ENCODE results near the gene AMHR2.

DNA sequence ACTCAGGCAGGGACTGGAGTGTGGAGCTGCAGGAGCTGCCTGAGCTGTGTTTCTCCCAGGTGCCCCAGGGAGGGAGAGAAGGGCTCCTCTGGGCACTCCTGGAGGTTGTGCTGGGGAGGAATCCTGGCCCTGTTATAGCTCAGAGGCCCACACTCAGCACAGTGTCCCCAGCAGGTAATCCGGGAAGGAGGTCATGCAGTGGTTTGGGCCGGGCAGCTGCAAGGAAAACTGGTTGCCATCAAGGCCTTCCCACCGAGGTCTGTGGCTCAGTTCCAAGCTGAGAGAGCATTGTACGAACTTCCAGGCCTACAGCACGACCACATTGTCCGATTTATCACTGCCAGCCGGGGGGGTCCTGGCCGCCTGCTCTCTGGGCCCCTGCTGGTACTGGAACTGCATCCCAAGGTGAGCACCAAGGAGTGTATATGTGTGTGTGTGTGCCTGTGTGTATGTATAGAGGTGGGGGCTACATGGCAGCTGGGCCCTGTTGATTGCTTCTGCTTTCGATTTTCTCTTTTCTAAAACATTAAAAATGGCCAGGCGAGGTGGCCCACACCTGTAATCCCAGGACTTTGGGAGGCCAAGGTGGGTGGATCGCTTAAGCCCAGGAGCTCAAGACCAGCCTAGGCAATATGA is 2.0 kb downstream of the AMHR2 start:
- TF ChIP-seq CTCF (IDR thresholded peaks at IDR 0.05; ENCODE audit: low read length) (no peak), EZH2phosphoT487 (IDR thresholded peaks at IDR 0.05; ENCODE audit: low read length) (no peak), EZH2 (optimal IDR thresholded peaks at IDR 0.05; ENCODE audit: low read depth, low read length) (no peak)
